Measurements from ENCODE around the gene MPPED2.

- no peak for TF ChIP-seq EZH2 (IDR thresholded peaks at IDR 0.05; ENCODE audit: borderline replicate concordance)
- no peak for TF ChIP-seq CTCF (IDR thresholded peaks at IDR 0.05; ENCODE audit: poor library complexity)
Observed at GRCh38 chr11:30585892-30586250, 282 bp downstream of the MPPED2 start.

Measured in hepatocyte (in vitro differentiated cells).